H9 (cell line): ENCODE results near the gene SDK1. TPM values are rescaled to one million over a fixed set of nuclear protein-coding genes. Genes with fewer than 3 reads are reported as not detected.

Experiments used
- DNase-seq: peaks from one replicate; pipeline ENCODE4 v3.0.0-alpha.2; 2017
- H2AFZ ChIP-seq: one replicate; pipeline ENCODE4 v1.6.1; 2013; ENCODE audit warnings: mild to moderate bottlenecking, low read length, control low read depth, moderate library complexity
- H2AK5ac ChIP-seq: 2 replicates; pipeline ENCODE4 v1.6.1; 2013; ENCODE audit warnings: low read length, control low read depth, mixed read lengths; ENCODE audit not compliant: insufficient read length
- H2BK120ac ChIP-seq: one replicate; pipeline ENCODE4 v1.6.1; 2013; ENCODE audit warnings: low read depth, mild to moderate bottlenecking, low read length, control low read depth, inconsistent platforms; ENCODE audit not compliant: poor library complexity, severe bottlenecking
- H2BK12ac ChIP-seq: 2 replicates; pipeline ENCODE4 v1.6.1; 2013; ENCODE audit warnings: low read length, control low read depth, mixed read lengths, low read depth; ENCODE audit not compliant: insufficient read length
- H2BK15ac ChIP-seq: 2 replicates; pipeline ENCODE4 v1.6.1; 2013; ENCODE audit warnings: low read depth, low read length, control low read depth
- H2BK20ac ChIP-seq: one replicate; pipeline ENCODE4 v1.6.1; 2013; ENCODE audit warnings: low read depth, mild to moderate bottlenecking, low read length, control low read depth, inconsistent platforms; ENCODE audit not compliant: poor library complexity, severe bottlenecking
- H2BK5ac ChIP-seq: 2 replicates; pipeline ENCODE4 v1.6.1; 2013; ENCODE audit warnings: low read length, control low read depth, mixed read lengths; ENCODE audit not compliant: insufficient read length
- H3K14ac ChIP-seq: 2 replicates; pipeline ENCODE4 v1.6.1; 2013; ENCODE audit warnings: low read length, control low read depth; ENCODE audit not compliant: insufficient read depth
- H3K18ac ChIP-seq: 2 replicates; pipeline ENCODE4 v1.6.1; 2013; ENCODE audit warnings: low read depth, mild to moderate bottlenecking, mixed read lengths, low read length, control low read depth; ENCODE audit not compliant: insufficient read length
- H3K23ac ChIP-seq: 2 replicates; pipeline ENCODE4 v1.6.1; 2013; ENCODE audit warnings: low read length, control low read depth, mixed read lengths, low read depth; ENCODE audit not compliant: insufficient read length
- H3K23me2 ChIP-seq: 2 replicates; pipeline ENCODE4 v1.6.1; 2013; ENCODE audit warnings: low read depth, mild to moderate bottlenecking, mixed read lengths, low read length, control low read depth; ENCODE audit not compliant: insufficient read length, poor library complexity, severe bottlenecking
- H3K27ac ChIP-seq: 2 replicates; pipeline ENCODE4 v1.5.1; 2013; ENCODE audit warnings: low read length, control low read depth, mixed read lengths, low read depth; ENCODE audit not compliant: insufficient read length
- H3K27me3 ChIP-seq: 2 replicates; pipeline ENCODE4 v1.6.1; 2013; ENCODE audit warnings: low read length, control low read depth, inconsistent platforms; ENCODE audit not compliant: insufficient read depth
- H3K4ac ChIP-seq: 2 replicates; pipeline ENCODE4 v1.6.1; 2013; ENCODE audit warnings: low read depth, mild to moderate bottlenecking, control low read depth, inconsistent platforms, low read length, moderate library complexity
- H3K4me1 ChIP-seq: 2 replicates; pipeline ENCODE4 v1.6.1; 2013; ENCODE audit warnings: low read length, control low read depth, inconsistent platforms; ENCODE audit not compliant: insufficient read depth
- H3K4me2 ChIP-seq: 2 replicates; pipeline ENCODE4 v1.6.1; 2013; ENCODE audit warnings: low read length, control low read depth, mixed read lengths; ENCODE audit not compliant: insufficient read length, insufficient read depth
- H3K56ac ChIP-seq: 2 replicates; pipeline ENCODE4 v1.6.1; 2013; ENCODE audit warnings: low read depth, mild to moderate bottlenecking, mixed read lengths, low read length, control low read depth; ENCODE audit not compliant: insufficient read length
- H3K79me1 ChIP-seq: 2 replicates; pipeline ENCODE4 v1.6.1; 2013; ENCODE audit warnings: low read depth, mild to moderate bottlenecking, moderate library complexity, low read length, control low read depth, inconsistent platforms; ENCODE audit not compliant: insufficient read depth, poor library complexity, severe bottlenecking
- H3K79me2 ChIP-seq: 2 replicates; pipeline ENCODE4 v1.6.1; 2013; ENCODE audit warnings: low read length, control low read depth, inconsistent platforms; ENCODE audit not compliant: insufficient read depth
- H3K9ac ChIP-seq: 2 replicates; pipeline ENCODE4 v1.6.1; 2013; ENCODE audit warnings: low read length, control low read depth, mixed read lengths; ENCODE audit not compliant: insufficient read length; ENCODE audit errors: extremely low read depth
- H3K9me3 ChIP-seq: one replicate; pipeline ENCODE4 v1.6.1; 2013; ENCODE audit warnings: low read depth, low read length, inconsistent platforms; ENCODE audit not compliant: control insufficient read depth
- H3T11ph ChIP-seq: one replicate; pipeline ENCODE4 v1.6.1; 2013; ENCODE audit warnings: mild to moderate bottlenecking, low read length, control low read depth, inconsistent platforms
- H4K20me1 ChIP-seq: one replicate; pipeline ENCODE4 v1.6.1; 2013; ENCODE audit not compliant: control insufficient read depth, insufficient read length, insufficient read depth
- H4K5ac ChIP-seq: 2 replicates; pipeline ENCODE4 v1.6.1; 2013; ENCODE audit warnings: low read depth, mild to moderate bottlenecking, mixed read lengths, low read length, control low read depth; ENCODE audit not compliant: insufficient read length
- H4K8ac ChIP-seq: replicated peaks from 2 replicates; pipeline ENCODE4 v1.6.1; 2013; ENCODE audit warnings: low read length, control low read depth, mixed read lengths, low read depth; ENCODE audit not compliant: insufficient read length
- H4K91ac ChIP-seq: 2 replicates; pipeline ENCODE4 v1.6.1; 2013; ENCODE audit warnings: low read depth, mild to moderate bottlenecking, moderate library complexity, mixed read lengths, low read length, control low read depth; ENCODE audit not compliant: insufficient read length
- H3K27ac Mint-ChIP-seq, 3 experiments: 2 replicates in 2 of 3; 3 replicates in 1 of 3; pipeline ENCODE4 v1.8.0; 2020 to 2021; ENCODE audit warnings: mixed read lengths in 3 of 3, mild to moderate bottlenecking in 1 of 3, moderate library complexity in 1 of 3
- H3K27me3 Mint-ChIP-seq: 2 replicates; pipeline ENCODE4 v1.8.0; 2021; ENCODE audit warnings: low read depth, mild to moderate bottlenecking, moderate library complexity, mixed read lengths
- H3K36me3 Mint-ChIP-seq, 3 experiments: 2 replicates in 2 of 3; 3 replicates in 1 of 3; pipeline ENCODE4 v1.8.0; 2020 to 2021; ENCODE audit warnings: low read depth in 3 of 3, mixed read lengths in 3 of 3; ENCODE audit not compliant: insufficient read depth in 1 of 3
- H3K4me1 Mint-ChIP-seq, 2 experiments: 2 replicates each; pipeline ENCODE4 v1.8.0; 2020; ENCODE audit warnings: mixed read lengths in 2 of 2
- H3K4me3 Mint-ChIP-seq, 2 experiments: 2 replicates in 1 of 2; 3 replicates in 1 of 2; pipeline ENCODE4 v1.8.0; 2020 to 2021; ENCODE audit warnings: mild to moderate bottlenecking in 2 of 2, mixed read lengths in 2 of 2, moderate library complexity in 1 of 2
- H3K9me3 Mint-ChIP-seq, 2 experiments: 2 replicates in 1 of 2; 3 replicates in 1 of 2; pipeline ENCODE4 v1.8.0; 2020; ENCODE audit warnings: mild to moderate bottlenecking in 2 of 2, mixed read lengths in 2 of 2, moderate library complexity in 1 of 2
- WGBS: extraction: QIAGEN DNeasy Blood & Tissue Kit; methylation state at CpG from one replicate; pipeline ENCODE4 v1.1.7; 2013; ENCODE audit warnings: missing lambda C conversion rate, low lambda C conversion rate, mixed read lengths; ENCODE audit not compliant: insufficient read length; ENCODE audit errors: extremely low coverage; 5-methylcytosine and 5-hydroxymethylcytosine counted together
- total RNA-seq: library from RNA; stranded (reverse); gene quantifications from 2 replicates; pipeline ENCODE4 v1.2.1, GENCODE V29; 2021
- TF ChIP-seq, protein P1 (sequence below): fragments of 200-600 bp; sonication (generic); conservative IDR thresholded peaks from 3 replicates; pipeline ENCODE4 v1.8.0; 2021; ENCODE audit warnings: antibody characterized with exemption, mild to moderate bottlenecking

Gene SDK1
- total RNA-seq, 1 experiment from 2014 or later, result 8.7 TPM

- Mint-ChIP-seq H3K9me3 (no peaks in the 10 kb centered on the region), H3K27me3 (no peaks in the 10 kb centered on the region), H3K4me1 (peaks cover 21 to 31% of the 10 kb centered on the region in 2 experiments), H3K27ac (no peak overlapping the region), H3K36me3 (no peaks in the 10 kb centered on the region), H3K4me3 (no peak overlapping the region)
- Histone ChIP-seq H3K9me3 (no peaks in the 10 kb centered on the region), H3K4me1 (peaks cover 5% of the 10 kb centered on the region; the same call in 1 of the 2 replicates), H4K20me1 (no peaks in the 10 kb centered on the region), H2BK5ac (no peak overlapping the region), H3K56ac (no peak overlapping the region), H3K27me3 (no peaks in the 10 kb centered on the region), H3T11ph (no peak overlapping the region), H2AFZ (no peak overlapping the region), H2BK15ac (no peak overlapping the region), H3K79me2 (no peaks in the 10 kb centered on the region), H4K8ac (no peak overlapping the region), H2BK20ac (no peak overlapping the region), H3K23ac (no peak overlapping the region), H2BK120ac (no peak overlapping the region), H3K27ac (no peak overlapping the region), H3K4ac (no peak overlapping the region), H2BK12ac (no peak overlapping the region), H3K4me2 (no peak overlapping the region), H3K79me1 (no peaks in the 10 kb centered on the region), H3K18ac (no peak overlapping the region), H3K9ac (no peak overlapping the region), H3K14ac (no peak overlapping the region), H4K91ac (no peak overlapping the region), H4K5ac (no peak overlapping the region), H3K23me2 (no peaks in the 10 kb centered on the region), H2AK5ac (no peak overlapping the region)
- WGBS, result no CpG with 5 or more reads among the region's 10 CpGs
- no peak for DNase-seq
- TF ChIP-seq, protein P1, sequence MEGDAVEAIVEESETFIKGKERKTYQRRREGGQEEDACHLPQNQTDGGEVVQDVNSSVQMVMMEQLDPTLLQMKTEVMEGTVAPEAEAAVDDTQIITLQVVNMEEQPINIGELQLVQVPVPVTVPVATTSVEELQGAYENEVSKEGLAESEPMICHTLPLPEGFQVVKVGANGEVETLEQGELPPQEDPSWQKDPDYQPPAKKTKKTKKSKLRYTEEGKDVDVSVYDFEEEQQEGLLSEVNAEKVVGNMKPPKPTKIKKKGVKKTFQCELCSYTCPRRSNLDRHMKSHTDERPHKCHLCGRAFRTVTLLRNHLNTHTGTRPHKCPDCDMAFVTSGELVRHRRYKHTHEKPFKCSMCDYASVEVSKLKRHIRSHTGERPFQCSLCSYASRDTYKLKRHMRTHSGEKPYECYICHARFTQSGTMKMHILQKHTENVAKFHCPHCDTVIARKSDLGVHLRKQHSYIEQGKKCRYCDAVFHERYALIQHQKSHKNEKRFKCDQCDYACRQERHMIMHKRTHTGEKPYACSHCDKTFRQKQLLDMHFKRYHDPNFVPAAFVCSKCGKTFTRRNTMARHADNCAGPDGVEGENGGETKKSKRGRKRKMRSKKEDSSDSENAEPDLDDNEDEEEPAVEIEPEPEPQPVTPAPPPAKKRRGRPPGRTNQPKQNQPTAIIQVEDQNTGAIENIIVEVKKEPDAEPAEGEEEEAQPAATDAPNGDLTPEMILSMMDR, result no peak
These were observed 728.9 kb downstream of the SDK1 start for GRCh38 chr7:4029941-4030340.
